A549 (cell line): ENCODE measurements around the gene ATF1. TPM values are rescaled to one million over a fixed set of nuclear protein-coding genes. Genes with fewer than 3 reads are reported as not detected.
A peak's percentile ranks its signal among the peaks of the same experiment; 100 is the strongest.
"Not testable (repeated sequence)": the region's sequence is repeated elsewhere in the genome, so short reads cannot be mapped to it uniquely, and the experiment has no call there.

Experiments
- ATAC-seq, 2 experiments: fragments of 200-7000 bp in 1 of 2; fragments of >200 bp in 1 of 2; cut with Nextera tagmentation in 1 of 2; cut with Tn5 transposase in 1 of 2; 3 replicates each; pipeline versions ENCODE4 v1.8.0 to v1.9.1; 2018 to 2020; ENCODE audit warnings: mild to moderate bottlenecking in 1 of 2, moderate library complexity in 1 of 2
- CTCF ChIA-PET: fragments of 300-600 bp; sonication (Branson Sonifier 250); formaldehyde crosslinking; extraction: SDS; loops from one replicate; lab custom pipeline; 2021; ENCODE audit warnings: antibody characterized with exemption, inconsistent platforms; lab: Yijun Ruan, JAX
- POLR2A ChIA-PET: fragments of 350-600 bp; formaldehyde crosslinking; extraction: SDS; loops from one replicate; lab custom pipeline; 2021; ENCODE audit warnings: antibody characterized with exemption, inconsistent platforms; lab: Yijun Ruan, JAX
- DNase-seq, 2 experiments: peaks; one replicate each; pipeline versions ENCODE4 v3.0.0 to v3.0.0-alpha.2; 2011 to 2016; ENCODE audit warnings: low read depth in 1 of 2, low spot score in 1 of 2
- FAIRE-seq: peaks from 2 replicates; lab custom pipeline; 2011; peaks lifted over from hg19 to GRCh38; lab: Jason Lieb, UNC
- H3K27ac ChIP-seq, 2 experiments: fragments of >200 bp; sonication (Bioruptor Twin); formaldehyde crosslinking; 3 replicates each; pipeline ENCODE4 v1.5.1; 2016 to 2017
- H3K4me1 ChIP-seq: fragments of >200 bp; sonication (Bioruptor Twin); formaldehyde crosslinking; 3 replicates; pipeline ENCODE4 v1.6.1; 2016
- H3K4me2 ChIP-seq: fragments of >200 bp; sonication (Bioruptor Twin); formaldehyde crosslinking; 3 replicates; pipeline ENCODE4 v1.6.1; 2016
- H3K4me3 ChIP-seq: fragments of >200 bp; sonication (Bioruptor Twin); formaldehyde crosslinking; 3 replicates; pipeline ENCODE4 v1.5.1; 2016
- H3K9me3 ChIP-seq: fragments of >200 bp; sonication (Bioruptor Twin); formaldehyde crosslinking; 3 replicates; pipeline ENCODE4 v1.6.1; 2016
- BHLHE40 ChIP-seq: IDR thresholded peaks from 2 replicates; pipeline ENCODE4 v1.6.1; 2012; ENCODE audit warnings: low read depth, low read length, inconsistent platforms
- CHD4 ChIP-seq: fragments of 200-600 bp; sonication (generic); IDR thresholded peaks from 2 replicates; pipeline ENCODE4 v1.6.1; 2016; ENCODE audit warnings: antibody characterized with exemption, mild to moderate bottlenecking, borderline replicate concordance
- EHF ChIP-seq: fragments of 250-450 bp; sonication (Bioruptor Pico); IDR thresholded peaks from 2 replicates; pipeline ENCODE4 v1.5.0; 2020; ENCODE audit warnings: mild to moderate bottlenecking
- FOSL2 ChIP-seq, 2 experiments: fragments of 450-650 bp in 1 of 2; fragments of >200 bp in 1 of 2; sonication (Bioruptor Twin) in 1 of 2; formaldehyde crosslinking; IDR thresholded peaks; 2 replicates each; pipeline versions ENCODE4 v1.5.0 to v1.6.1; 2016 to 2020; ENCODE audit warnings: mild to moderate bottlenecking in 1 of 2, moderate library complexity in 1 of 2
- FOXS1 ChIP-seq: fragments of 250-450 bp; sonication (Bioruptor Pico); IDR thresholded peaks from 2 replicates; pipeline ENCODE4 v1.5.0; 2020; ENCODE audit warnings: mild to moderate bottlenecking, moderate library complexity
- HOXB13 ChIP-seq: fragments of 250-450 bp; sonication (Bioruptor Pico); IDR thresholded peaks from 2 replicates; pipeline ENCODE4 v1.5.0; 2020; ENCODE audit warnings: low read depth, mild to moderate bottlenecking, moderate library complexity
- HOXB5 ChIP-seq: fragments of 250-450 bp; sonication (Bioruptor Pico); IDR thresholded peaks from 2 replicates; pipeline ENCODE4 v1.5.0; 2020; ENCODE audit warnings: mild to moderate bottlenecking, moderate library complexity
- KDM5A ChIP-seq: fragments of 200-600 bp; sonication (generic); IDR thresholded peaks from 2 replicates; pipeline ENCODE4 v1.6.1; 2016; ENCODE audit warnings: antibody characterized with exemption, mild to moderate bottlenecking
- MAFK ChIP-seq: fragments of 450-650 bp; IDR thresholded peaks from 2 replicates; pipeline ENCODE4 v1.6.1; 2014; ENCODE audit not compliant: partially characterized antibody
- NFE2L2 ChIP-seq: fragments of 150-350 bp; conservative IDR thresholded peaks from 2 replicates; pipeline ENCODE4 v1.6.1; 2014; ENCODE audit warnings: low read length
- POLR2AphosphoS2 ChIP-seq: conservative IDR thresholded peaks from 2 replicates; pipeline ENCODE4 v1.6.1; 2012; ENCODE audit warnings: low read length, improper control_type of control experiment, inconsistent platforms
- RARB ChIP-seq: fragments of 250-450 bp; sonication (Bioruptor Pico); IDR thresholded peaks from 2 replicates; pipeline ENCODE4 v1.8.0; 2021; ENCODE audit warnings: mild to moderate bottlenecking, moderate library complexity
- RFX5 ChIP-seq: fragments of 450-650 bp; IDR thresholded peaks from 2 replicates; pipeline ENCODE4 v1.7.1; 2014; ENCODE audit warnings: antibody characterized with exemption, mild to moderate bottlenecking, moderate library complexity
- ZFP36 ChIP-seq: fragments of 450-650 bp; IDR thresholded peaks from 2 replicates; pipeline ENCODE4 v1.6.1; 2014; ENCODE audit warnings: borderline replicate concordance; ENCODE audit not compliant: partially characterized antibody
- whole genome bisulfite sequencing: methylation state at CpG from one replicate; pipeline ENCODE4 v1.1.6; 2017; ENCODE audit errors: missing lambda C conversion rate; 5-methylcytosine and 5-hydroxymethylcytosine counted together
- polyA plus RNA-seq, 4 experiments: library from polyadenylated mRNA; depleted of rRNA in 3 of 4; stranded (reverse); fragments of >200 nt; fragmentation: RNase III in 1 of 4; extraction: RNeasy Plus Mini Kit Qiagen cat#74134 plus additional on column Dnase treatment in 1 of 4; gene quantifications; 2 replicates in 3 of 4; 3 replicates in 1 of 4; pipeline ENCODE4 v1.2.3, GENCODE V29; 2011 to 2017
- TF ChIP-seq, protein P1 (sequence below): IDR thresholded peaks from 2 replicates; pipeline ENCODE4 v1.6.1; 2012; ENCODE audit warnings: low read depth, borderline replicate concordance
- TF ChIP-seq, protein P2 (sequence below): fragments of 450-650 bp; IDR thresholded peaks from 2 replicates; pipeline ENCODE4 v1.6.1; 2014; ENCODE audit warnings: antibody characterized with exemption
- TF ChIP-seq, protein P3 (sequence below): fragments of >200 bp; sonication (Bioruptor Twin); formaldehyde crosslinking; IDR thresholded peaks from 3 replicates; pipeline ENCODE4 v1.6.1; 2016
- TF ChIP-seq, protein P4 (sequence below): fragments of 150-350 bp; IDR thresholded peaks from 2 replicates; pipeline ENCODE4 v1.6.1; 2014; ENCODE audit warnings: low read depth, mild to moderate bottlenecking, low read length
- TF ChIP-seq, protein P5 (sequence below): fragments of >200 bp; sonication (Bioruptor Twin); formaldehyde crosslinking; IDR thresholded peaks from 3 replicates; pipeline ENCODE4 v1.5.1; 2016
- TF ChIP-seq, protein P6 (sequence below): IDR thresholded peaks from 2 replicates; pipeline ENCODE4 v1.6.1; 2012

The ATF1 gene
- polyA plus RNA-seq, 2 of the 4 experiments (the other 2 are of a cell fraction), result 34.2 to 77.1 TPM

DNA sequence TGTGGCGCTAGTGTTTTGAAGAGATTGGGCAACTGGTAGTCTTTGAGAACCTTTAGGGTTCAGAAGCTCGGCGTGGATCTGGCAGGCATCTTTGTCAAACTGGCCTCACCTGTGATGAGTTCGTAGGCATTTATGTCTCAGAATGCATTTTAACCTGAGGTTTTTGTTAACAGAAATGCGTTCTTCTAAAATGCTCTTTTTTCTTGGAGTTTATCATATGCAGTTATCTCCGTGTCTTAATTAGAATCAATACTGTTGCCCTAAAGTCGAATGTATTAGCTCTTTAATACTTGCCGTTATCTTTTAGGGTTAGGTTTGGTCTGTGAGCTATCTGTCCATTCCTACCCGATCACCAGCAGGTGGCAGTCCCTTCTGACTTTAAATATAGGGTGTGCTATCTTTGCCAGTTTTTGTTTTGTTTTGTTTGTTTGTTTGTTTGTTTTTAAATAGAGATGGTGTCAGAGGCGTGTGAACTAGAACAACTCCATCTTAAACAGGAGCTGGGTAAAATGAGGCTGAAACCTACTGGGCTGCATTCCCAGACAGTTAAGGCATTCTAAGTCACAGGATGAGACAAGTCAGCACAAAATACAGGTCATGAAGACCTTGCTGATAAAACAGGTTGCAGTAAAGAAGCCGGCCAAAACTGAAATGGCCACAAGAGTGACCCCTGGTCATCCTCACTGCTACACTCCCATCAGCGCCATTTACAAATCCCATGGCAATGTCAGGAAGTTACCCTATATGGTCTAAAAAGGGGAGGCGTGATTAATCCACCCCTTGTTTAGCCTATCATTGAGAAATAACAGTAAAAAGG lies 1.4 kb downstream of the ATF1 start (continued):
- TF ChIP-seq, protein P1, sequence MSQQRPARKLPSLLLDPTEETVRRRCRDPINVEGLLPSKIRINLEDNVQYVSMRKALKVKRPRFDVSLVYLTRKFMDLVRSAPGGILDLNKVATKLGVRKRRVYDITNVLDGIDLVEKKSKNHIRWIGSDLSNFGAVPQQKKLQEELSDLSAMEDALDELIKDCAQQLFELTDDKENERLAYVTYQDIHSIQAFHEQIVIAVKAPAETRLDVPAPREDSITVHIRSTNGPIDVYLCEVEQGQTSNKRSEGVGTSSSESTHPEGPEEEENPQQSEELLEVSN, result no peak
- TF ChIP-seq POLR2AphosphoS2 (no peak), NFE2L2 (no peak), EHF (CRISPR knock-in tag) (no peak), MAFK (peak; percentile 84), KDM5A (peak; percentile 28; the same call in 1 of the 2 replicates), FOXS1 (CRISPR knock-in tag) (no peak), RARB (no peak)
- TF ChIP-seq, protein P2, sequence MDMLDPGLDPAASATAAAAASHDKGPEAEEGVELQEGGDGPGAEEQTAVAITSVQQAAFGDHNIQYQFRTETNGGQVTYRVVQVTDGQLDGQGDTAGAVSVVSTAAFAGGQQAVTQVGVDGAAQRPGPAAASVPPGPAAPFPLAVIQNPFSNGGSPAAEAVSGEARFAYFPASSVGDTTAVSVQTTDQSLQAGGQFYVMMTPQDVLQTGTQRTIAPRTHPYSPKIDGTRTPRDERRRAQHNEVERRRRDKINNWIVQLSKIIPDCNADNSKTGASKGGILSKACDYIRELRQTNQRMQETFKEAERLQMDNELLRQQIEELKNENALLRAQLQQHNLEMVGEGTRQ, result no peak
- TF ChIP-seq, protein P3, sequence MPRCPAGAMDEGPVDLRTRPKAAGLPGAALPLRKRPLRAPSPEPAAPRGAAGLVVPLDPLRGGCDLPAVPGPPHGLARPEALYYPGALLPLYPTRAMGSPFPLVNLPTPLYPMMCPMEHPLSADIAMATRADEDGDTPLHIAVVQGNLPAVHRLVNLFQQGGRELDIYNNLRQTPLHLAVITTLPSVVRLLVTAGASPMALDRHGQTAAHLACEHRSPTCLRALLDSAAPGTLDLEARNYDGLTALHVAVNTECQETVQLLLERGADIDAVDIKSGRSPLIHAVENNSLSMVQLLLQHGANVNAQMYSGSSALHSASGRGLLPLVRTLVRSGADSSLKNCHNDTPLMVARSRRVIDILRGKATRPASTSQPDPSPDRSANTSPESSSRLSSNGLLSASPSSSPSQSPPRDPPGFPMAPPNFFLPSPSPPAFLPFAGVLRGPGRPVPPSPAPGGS, result no peak
- TF ChIP-seq, protein P4, sequence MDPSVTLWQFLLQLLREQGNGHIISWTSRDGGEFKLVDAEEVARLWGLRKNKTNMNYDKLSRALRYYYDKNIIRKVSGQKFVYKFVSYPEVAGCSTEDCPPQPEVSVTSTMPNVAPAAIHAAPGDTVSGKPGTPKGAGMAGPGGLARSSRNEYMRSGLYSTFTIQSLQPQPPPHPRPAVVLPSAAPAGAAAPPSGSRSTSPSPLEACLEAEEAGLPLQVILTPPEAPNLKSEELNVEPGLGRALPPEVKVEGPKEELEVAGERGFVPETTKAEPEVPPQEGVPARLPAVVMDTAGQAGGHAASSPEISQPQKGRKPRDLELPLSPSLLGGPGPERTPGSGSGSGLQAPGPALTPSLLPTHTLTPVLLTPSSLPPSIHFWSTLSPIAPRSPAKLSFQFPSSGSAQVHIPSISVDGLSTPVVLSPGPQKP, result no peak

DNA sequence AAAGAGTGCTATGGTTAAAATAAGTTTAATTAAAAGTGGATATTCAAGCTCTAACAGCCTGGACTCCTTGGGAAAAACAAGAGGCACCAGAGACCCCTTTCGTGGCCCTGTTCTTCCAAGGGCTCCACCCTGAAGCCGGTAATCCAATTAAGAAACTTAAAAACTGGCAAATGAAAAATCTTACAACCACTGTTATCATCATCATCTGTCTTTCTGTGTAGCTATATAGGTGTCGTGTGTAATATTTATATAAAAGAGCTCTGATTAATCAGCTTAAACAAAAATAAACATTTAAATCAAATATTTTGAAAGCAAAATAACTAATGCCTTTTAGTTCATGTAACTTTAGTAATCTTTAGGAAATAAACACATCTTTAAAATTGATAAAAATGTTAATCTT lies 4.5 kb downstream of the ATF1 start:
- ChIA-PET POLR2A (no interaction called here), CTCF (interaction anchor here (1.4 to 6.0 kb wide), 2 partner anchors 18 to 218 kb away, joined by 5 to 109 read pairs; no protein-coding TSS in a partner anchor)
- DNase-seq (no peak), FAIRE-seq (no peak), ATAC-seq (no peak)
- Histone ChIP-seq H3K4me1 (peaks cover 24% of the 10 kb centered on the region), H3K4me3 (no peak overlapping the region), H3K27ac (no peak overlapping the region; a peak in 1 of 6 replicates), H3K9me3 (no peaks in the 10 kb centered on the region), H3K4me2 (peak overlapping the region; percentile 34; the same call in 2 of the 3 replicates)
- no peak for TF ChIP-seq FOSL2 (IDR thresholded peaks at IDR 0.05)
- no peak for TF ChIP-seq FOSL2 (CRISPR knock-in tag; IDR thresholded peaks at IDR 0.05)
- TF ChIP-seq, protein P5, sequence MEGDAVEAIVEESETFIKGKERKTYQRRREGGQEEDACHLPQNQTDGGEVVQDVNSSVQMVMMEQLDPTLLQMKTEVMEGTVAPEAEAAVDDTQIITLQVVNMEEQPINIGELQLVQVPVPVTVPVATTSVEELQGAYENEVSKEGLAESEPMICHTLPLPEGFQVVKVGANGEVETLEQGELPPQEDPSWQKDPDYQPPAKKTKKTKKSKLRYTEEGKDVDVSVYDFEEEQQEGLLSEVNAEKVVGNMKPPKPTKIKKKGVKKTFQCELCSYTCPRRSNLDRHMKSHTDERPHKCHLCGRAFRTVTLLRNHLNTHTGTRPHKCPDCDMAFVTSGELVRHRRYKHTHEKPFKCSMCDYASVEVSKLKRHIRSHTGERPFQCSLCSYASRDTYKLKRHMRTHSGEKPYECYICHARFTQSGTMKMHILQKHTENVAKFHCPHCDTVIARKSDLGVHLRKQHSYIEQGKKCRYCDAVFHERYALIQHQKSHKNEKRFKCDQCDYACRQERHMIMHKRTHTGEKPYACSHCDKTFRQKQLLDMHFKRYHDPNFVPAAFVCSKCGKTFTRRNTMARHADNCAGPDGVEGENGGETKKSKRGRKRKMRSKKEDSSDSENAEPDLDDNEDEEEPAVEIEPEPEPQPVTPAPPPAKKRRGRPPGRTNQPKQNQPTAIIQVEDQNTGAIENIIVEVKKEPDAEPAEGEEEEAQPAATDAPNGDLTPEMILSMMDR, result no peak
- TF ChIP-seq HOXB5 (CRISPR knock-in tag), result no peak
- TF ChIP-seq ZFP36, result no peak
- no peak for TF ChIP-seq RFX5
- TF ChIP-seq, protein P6, sequence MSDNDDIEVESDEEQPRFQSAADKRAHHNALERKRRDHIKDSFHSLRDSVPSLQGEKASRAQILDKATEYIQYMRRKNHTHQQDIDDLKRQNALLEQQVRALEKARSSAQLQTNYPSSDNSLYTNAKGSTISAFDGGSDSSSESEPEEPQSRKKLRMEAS, result no peak
- TF ChIP-seq HOXB13, result no peak
- TF ChIP-seq KDM5A, result no peak
- TF ChIP-seq CHD4, result no peak
- TF ChIP-seq BHLHE40, result no peak
- 54% methylated on average over 3 of the region's 3 CpGs for WGBS

DNA sequence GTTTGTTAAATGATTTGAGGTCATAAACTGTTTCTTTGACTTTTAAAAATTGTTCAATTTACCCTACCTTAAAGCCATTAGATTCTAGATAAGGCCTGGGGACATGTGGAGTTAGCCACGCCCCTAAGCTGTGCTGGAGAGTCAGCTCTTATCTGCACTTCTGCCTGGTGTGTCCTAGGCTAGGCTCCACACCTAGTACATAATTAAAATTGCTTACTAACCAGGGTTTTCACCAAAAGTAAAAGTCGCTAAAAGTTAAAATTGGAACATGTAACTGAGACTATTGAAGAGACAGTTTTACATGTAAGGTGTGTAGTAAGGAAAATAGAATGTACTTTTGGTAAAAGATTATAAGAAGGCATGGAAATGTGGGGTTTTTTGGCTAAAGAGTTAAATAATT lies 4.9 kb downstream of the ATF1 start:
- ATAC-seq, H3K9me3 ChIP-seq, FAIRE-seq, POLR2A ChIA-PET, H3K4me3 ChIP-seq, DNase-seq: not testable (repeated sequence)
- Histone ChIP-seq H3K4me1 (peaks cover 24% of the 10 kb centered on the region), H3K4me2 (peak overlapping the region; percentile 34; the same call in 2 of the 3 replicates), H3K27ac (0 out of 6 replicates have a peak overlapping the region, but pooled peaks of 1 of the 2 experiments have one; percentile 1)
- WGBS, result 47% methylated on average over 2 of the region's 2 CpGs
- CTCF ChIA-PET, result interaction anchor here (6.0 kb wide), 1 partner anchor 218 kb away, joined by 109 read pairs; no protein-coding TSS in a partner anchor
